Endothelial cell of umbilical vein (primary cell): ENCODE measurements around the gene CHST3. TPM values are rescaled to one million over a fixed set of nuclear protein-coding genes. Genes with fewer than 3 reads are reported as not detected.

ENCODE experiments used
- BruUV-seq: library from RNA; stranded (reverse); fragments of 400-500 nt; replicated peaks from 2 replicates; lab custom pipeline; 2021; lab: Mats Ljungman, UMichigan
- CTCF ChIA-PET: fragments of 300-600, 350-600 bp; sonication (Branson Sonifier 250); formaldehyde crosslinking; loops from one replicate; lab custom pipeline; 2021; ENCODE audit warnings: antibody characterized with exemption, inconsistent platforms; lab: Charles Lee
- POLR2A ChIA-PET: fragments of 300-600, 350-600 bp; sonication (Branson Sonifier 250); formaldehyde crosslinking; loops from one replicate; lab custom pipeline; 2021; ENCODE audit warnings: antibody characterized with exemption, inconsistent platforms; lab: Charles Lee
- DNase-seq: peaks from one replicate; pipeline ENCODE4 v3.0.0-alpha.2; 2011; ENCODE audit warnings: low read depth, low spot score
- FAIRE-seq: peaks from 2 replicates; lab custom pipeline; 2011; peaks lifted over from hg19 to GRCh38; lab: Jason Lieb, UNC
- H2AFZ ChIP-seq: 2 replicates; pipeline ENCODE4 v1.6.0; 2012; ENCODE audit warnings: low read depth, low read length, control low read depth, inconsistent platforms
- H3K27ac ChIP-seq: 2 replicates; pipeline ENCODE4 v1.5.1; 2011; ENCODE audit warnings: low read depth, mild to moderate bottlenecking, control low read depth, low read length, moderate library complexity; ENCODE audit not compliant: insufficient read depth
- H3K27me3 ChIP-seq, 2 experiments: 2 replicates each; pipeline versions ENCODE4 v1.6.0 to v1.6.1; 2011; ENCODE audit warnings: low read length in 2 of 2, mixed read lengths in 1 of 2; ENCODE audit not compliant: control insufficient read depth in 2 of 2, insufficient read depth in 2 of 2
- H3K36me3 ChIP-seq, 2 experiments: 2 replicates in 1 of 2; 3 replicates in 1 of 2; pipeline ENCODE4 v1.5.1; 2011; ENCODE audit warnings: low read length in 2 of 2, mild to moderate bottlenecking in 1 of 2, moderate library complexity in 1 of 2; ENCODE audit not compliant: control insufficient read depth in 2 of 2, insufficient read depth in 2 of 2; ENCODE audit errors: extremely low read depth in 1 of 2
- H3K4me1 ChIP-seq: 3 replicates; pipeline ENCODE4 v1.5.1; 2011; ENCODE audit warnings: mild to moderate bottlenecking, low read length; ENCODE audit not compliant: control insufficient read depth, insufficient read depth; ENCODE audit errors: extremely low read depth
- H3K4me2 ChIP-seq: 2 replicates; pipeline ENCODE4 v1.6.1; 2011; ENCODE audit warnings: low read length, control low read depth, mixed read lengths; ENCODE audit not compliant: insufficient read depth
- H3K4me3 ChIP-seq, 3 experiments: fragments of 200-600 bp in 1 of 3; sonication (generic), shearing (Covaris generic) in 1 of 3; replicated peaks in 1 of 3; 2 replicates each; pipeline ENCODE4 v1.5.1; 2011 to 2016; ENCODE audit warnings: control low read depth in 3 of 3, low read length in 3 of 3, mild to moderate bottlenecking in 2 of 3, inconsistent platforms in 1 of 3, low read depth in 1 of 3, moderate library complexity in 1 of 3; ENCODE audit not compliant: insufficient read depth in 1 of 3
- H3K79me2 ChIP-seq: 2 replicates; pipeline ENCODE4 v1.6.0; 2012; ENCODE audit warnings: low read length, inconsistent platforms; ENCODE audit not compliant: control insufficient read depth, insufficient read depth
- H3K9ac ChIP-seq: replicated peaks from 2 replicates; pipeline ENCODE3; 2011; ENCODE audit warnings: low read length, control low read depth; ENCODE audit not compliant: insufficient read depth; ENCODE audit errors: extremely low read depth
- H3K9me1 ChIP-seq: replicated peaks from 3 replicates; pipeline ENCODE4 v1.6.0; 2011; ENCODE audit warnings: mild to moderate bottlenecking, low read length; ENCODE audit not compliant: control insufficient read depth, insufficient read depth; ENCODE audit errors: extremely low read depth
- H3K9me3 ChIP-seq: replicated peaks from 2 replicates; pipeline ENCODE4 v1.5.1; 2012; ENCODE audit warnings: low read length, inconsistent platforms; ENCODE audit not compliant: control insufficient read depth, insufficient read depth
- H4K20me1 ChIP-seq: replicated peaks from 2 replicates; pipeline ENCODE3; 2011; ENCODE audit warnings: mild to moderate bottlenecking, low read length; ENCODE audit not compliant: control insufficient read depth, insufficient read depth; ENCODE audit errors: extremely low read depth
- EZH2 ChIP-seq: IDR thresholded peaks from 2 replicates; pipeline ENCODE4 v1.6.1; 2012; ENCODE audit warnings: borderline replicate concordance, low read depth, mild to moderate bottlenecking, moderate library complexity, low read length, inconsistent platforms; ENCODE audit not compliant: severe bottlenecking
- FOS ChIP-seq: IDR thresholded peaks from 2 replicates; pipeline ENCODE4 v1.6.1; 2011; ENCODE audit warnings: mild to moderate bottlenecking, low read length, moderate library complexity, borderline replicate concordance; ENCODE audit not compliant: insufficient read depth
- GATA2 ChIP-seq: IDR thresholded peaks from 2 replicates; pipeline ENCODE4 v1.7.0; 2011; ENCODE audit warnings: low read depth, mild to moderate bottlenecking, moderate library complexity, mixed read lengths, low read length; ENCODE audit not compliant: insufficient read length, insufficient read depth
- JUN ChIP-seq: IDR thresholded peaks from 2 replicates; pipeline ENCODE4 v1.6.1; 2011; ENCODE audit warnings: borderline replicate concordance, low read depth; ENCODE audit not compliant: insufficient read length, insufficient read depth
- MAX ChIP-seq: IDR thresholded peaks from 2 replicates; pipeline ENCODE4 v1.6.1; 2011; ENCODE audit not compliant: insufficient read depth, insufficient read length
- MYC ChIP-seq: IDR thresholded peaks from one replicate; pipeline ENCODE4 v1.6.1; 2011; ENCODE audit warnings: mild to moderate bottlenecking, low read depth, low read length
- POLR2A ChIP-seq: IDR thresholded peaks from 2 replicates; pipeline ENCODE4 v1.6.1; 2012; ENCODE audit warnings: low read depth, mild to moderate bottlenecking, control low read depth, low read length
- POLR2AphosphoS5 ChIP-seq: IDR thresholded peaks from 2 replicates; pipeline ENCODE4 v1.6.1; 2012; ENCODE audit warnings: low read depth, mild to moderate bottlenecking, control low read depth, low read length, moderate library complexity; ENCODE audit not compliant: insufficient read depth
- dilution Hi-C: fragments of 300-500 bp; cut with MboI; formaldehyde crosslinking; loops from one replicate; pipeline ENCODE4 v1.15.0; 2019; ENCODE audit warnings: low sequenced_read_pairs; ENCODE audit not compliant: extremely low pct_ligation_motif_present
- intact Hi-C: fragments of 100-400 bp; cut with micrococcal nuclease; formaldehyde crosslinking; loops from one replicate; pipeline ENCODE4 v1.10.0; 2022
- polyA plus RNA-seq, 4 experiments: library from polyadenylated mRNA; depleted of rRNA in 3 of 4; stranded (reverse) in 3 of 4; unstranded in 1 of 4; fragments of >200 nt; gene quantifications; 2 replicates each; pipeline versions ENCODE4 v1.2.1 to v1.2.3, GENCODE V29; 2011 to 2012; ENCODE audit warnings: missing spikeins in 1 of 4
- total RNA-seq: library from RNA; stranded (reverse); gene quantifications from 2 replicates; pipeline ENCODE4 v1.2.3, GENCODE V29; 2021
- TF ChIP-seq, protein P1 (sequence below), 2 donors: IDR thresholded peaks; 1 replicate in 1 of 2; 2 replicates in 1 of 2; pipeline ENCODE4 v1.5.1; 2011; ENCODE audit warnings: low read length in 2 of 2, mild to moderate bottlenecking in 2 of 2, moderate library complexity in 2 of 2, control low read depth in 1 of 2, inconsistent platforms in 1 of 2, low read depth in 1 of 2; ENCODE audit not compliant: insufficient read depth in 1 of 2; ENCODE audit errors: extremely low read depth in 1 of 2

Gene CHST3
- total and polyA plus RNA-seq, 2 donors (not counting 3 experiments of a cell fraction or from before 2014, with no cell fraction given): 5.5 to 11.5 TPM

DNA sequence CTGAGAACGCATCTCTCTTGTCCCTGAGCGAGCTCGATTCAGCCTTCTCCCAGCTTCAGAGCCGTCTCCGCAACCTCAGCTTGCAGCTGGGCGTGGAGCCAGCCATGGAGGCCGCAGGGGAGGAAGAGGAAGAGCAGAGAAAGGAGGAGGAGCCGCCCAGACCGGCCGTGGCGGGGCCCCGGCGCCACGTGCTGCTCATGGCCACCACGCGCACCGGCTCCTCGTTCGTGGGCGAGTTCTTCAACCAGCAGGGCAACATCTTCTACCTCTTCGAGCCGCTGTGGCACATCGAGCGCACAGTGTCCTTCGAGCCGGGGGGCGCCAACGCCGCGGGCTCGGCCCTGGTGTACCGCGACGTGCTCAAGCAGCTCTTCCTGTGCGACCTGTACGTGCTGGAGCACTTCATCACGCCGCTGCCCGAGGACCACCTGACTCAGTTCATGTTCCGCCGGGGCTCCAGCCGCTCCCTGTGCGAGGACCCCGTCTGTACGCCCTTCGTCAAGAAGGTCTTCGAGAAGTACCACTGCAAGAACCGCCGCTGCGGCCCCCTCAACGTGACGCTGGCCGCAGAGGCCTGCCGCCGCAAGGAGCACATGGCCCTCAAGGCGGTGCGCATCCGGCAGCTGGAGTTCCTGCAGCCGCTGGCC, 43.2 kb downstream of the CHST3 start:
- Histone ChIP-seq H3K9me1 (no peaks in the 10 kb centered on the region), H3K4me2 (no peak overlapping the region), H2AFZ (no peak overlapping the region), H3K79me2 (no peaks in the 10 kb centered on the region), H3K9me3 (no peaks in the 10 kb centered on the region), H3K36me3 (peaks cover 2 to 4% of the 10 kb centered on the region in 2 experiments), H3K27me3 (no peaks in the 10 kb centered on the region), H3K9ac (no peak overlapping the region), H4K20me1 (no peaks in the 10 kb centered on the region), H3K4me3 (no peak overlapping the region), H3K27ac (no peak overlapping the region), H3K4me1 (peaks cover 17% of the 10 kb centered on the region)
- TF ChIP-seq, protein P1, sequence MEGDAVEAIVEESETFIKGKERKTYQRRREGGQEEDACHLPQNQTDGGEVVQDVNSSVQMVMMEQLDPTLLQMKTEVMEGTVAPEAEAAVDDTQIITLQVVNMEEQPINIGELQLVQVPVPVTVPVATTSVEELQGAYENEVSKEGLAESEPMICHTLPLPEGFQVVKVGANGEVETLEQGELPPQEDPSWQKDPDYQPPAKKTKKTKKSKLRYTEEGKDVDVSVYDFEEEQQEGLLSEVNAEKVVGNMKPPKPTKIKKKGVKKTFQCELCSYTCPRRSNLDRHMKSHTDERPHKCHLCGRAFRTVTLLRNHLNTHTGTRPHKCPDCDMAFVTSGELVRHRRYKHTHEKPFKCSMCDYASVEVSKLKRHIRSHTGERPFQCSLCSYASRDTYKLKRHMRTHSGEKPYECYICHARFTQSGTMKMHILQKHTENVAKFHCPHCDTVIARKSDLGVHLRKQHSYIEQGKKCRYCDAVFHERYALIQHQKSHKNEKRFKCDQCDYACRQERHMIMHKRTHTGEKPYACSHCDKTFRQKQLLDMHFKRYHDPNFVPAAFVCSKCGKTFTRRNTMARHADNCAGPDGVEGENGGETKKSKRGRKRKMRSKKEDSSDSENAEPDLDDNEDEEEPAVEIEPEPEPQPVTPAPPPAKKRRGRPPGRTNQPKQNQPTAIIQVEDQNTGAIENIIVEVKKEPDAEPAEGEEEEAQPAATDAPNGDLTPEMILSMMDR (IDR thresholded peaks at IDR 0.05; ENCODE audit: extremely low read depth in 1 of 2, insufficient read depth in 1 of 2, low read depth in 1 of 2, low read length in 2 of 2): no peak
- TF ChIP-seq POLR2A (no peak), EZH2 (no peak), POLR2AphosphoS5 (no peak), JUN (no peak), MYC (no peak), MAX (no peak), FOS (no peak), GATA2 (no peak)
- dilution Hi-C loops: no loop called here
- intact Hi-C loops: no loop called here
- CTCF ChIA-PET: interaction anchor here (0.8 to 1.0 kb wide), 2 partner anchors 8 to 29 kb away, joined by 3 read pairs; no protein-coding TSS in a partner anchor
- DNase-seq: no peak
- BruUV-seq: no TSS peak
- no peak for FAIRE-seq
- POLR2A ChIA-PET: no interaction called here
